Measurements from ENCODE around the gene ERO1A.

DNA sequence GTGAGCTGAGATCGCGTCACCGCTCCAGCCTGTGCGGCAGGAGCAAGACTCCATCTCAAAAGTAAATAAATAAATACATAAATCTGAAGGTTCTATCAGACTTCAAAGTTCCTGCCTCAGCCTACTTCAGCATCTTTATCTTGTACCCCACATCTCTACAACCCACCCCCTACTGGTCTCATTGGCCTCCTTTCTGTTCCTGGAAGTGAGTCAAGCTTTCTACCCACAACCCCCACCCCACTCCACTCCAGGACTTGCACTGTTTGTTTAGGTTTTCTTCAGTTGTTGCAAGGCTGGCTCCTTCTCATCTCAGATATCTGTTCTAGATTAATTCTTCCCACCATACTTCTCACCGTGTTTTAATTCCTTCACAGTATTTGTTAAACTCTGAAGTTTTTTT lies 10.9 kb upstream of the ERO1A start:
- TF ChIP-seq YY1 (IDR thresholded peaks at IDR 0.05) (no peak), MAX (IDR thresholded peaks at IDR 0.05) (no peak)
- TF ChIP-seq, protein P1, sequence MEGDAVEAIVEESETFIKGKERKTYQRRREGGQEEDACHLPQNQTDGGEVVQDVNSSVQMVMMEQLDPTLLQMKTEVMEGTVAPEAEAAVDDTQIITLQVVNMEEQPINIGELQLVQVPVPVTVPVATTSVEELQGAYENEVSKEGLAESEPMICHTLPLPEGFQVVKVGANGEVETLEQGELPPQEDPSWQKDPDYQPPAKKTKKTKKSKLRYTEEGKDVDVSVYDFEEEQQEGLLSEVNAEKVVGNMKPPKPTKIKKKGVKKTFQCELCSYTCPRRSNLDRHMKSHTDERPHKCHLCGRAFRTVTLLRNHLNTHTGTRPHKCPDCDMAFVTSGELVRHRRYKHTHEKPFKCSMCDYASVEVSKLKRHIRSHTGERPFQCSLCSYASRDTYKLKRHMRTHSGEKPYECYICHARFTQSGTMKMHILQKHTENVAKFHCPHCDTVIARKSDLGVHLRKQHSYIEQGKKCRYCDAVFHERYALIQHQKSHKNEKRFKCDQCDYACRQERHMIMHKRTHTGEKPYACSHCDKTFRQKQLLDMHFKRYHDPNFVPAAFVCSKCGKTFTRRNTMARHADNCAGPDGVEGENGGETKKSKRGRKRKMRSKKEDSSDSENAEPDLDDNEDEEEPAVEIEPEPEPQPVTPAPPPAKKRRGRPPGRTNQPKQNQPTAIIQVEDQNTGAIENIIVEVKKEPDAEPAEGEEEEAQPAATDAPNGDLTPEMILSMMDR (IDR thresholded peaks at IDR 0.05; ENCODE audit: low read depth, low read length, missing input control): no peak

Data from liver (tissue), 2 donors.